GM12892 (cell line): ENCODE data around the gene SLC25A13.

Source experiments
- POLR2A ChIP-seq: IDR thresholded peaks from 2 replicates; pipeline ENCODE4 v1.6.1; 2011; ENCODE audit warnings: low read depth, low read length, control low read depth
- POLR2AphosphoS5 ChIP-seq: IDR thresholded peaks from 2 replicates; pipeline ENCODE4 v1.6.1; 2011; ENCODE audit warnings: low read depth, low read length, control low read depth
- TAF1 ChIP-seq: IDR thresholded peaks from 2 replicates; pipeline ENCODE4 v1.6.1; 2011; ENCODE audit warnings: low read depth, mild to moderate bottlenecking, control low read depth, low read length, borderline replicate concordance

- no peak for TF ChIP-seq POLR2A
- TF ChIP-seq TAF1 = no peak
- TF ChIP-seq POLR2AphosphoS5 = no peak
Observed at GRCh38 chr7:96308253-96308949, 13.5 kb downstream of the SLC25A13 start.
